ENCODE data around the gene FAM219B. TPM values are rescaled to one million over a fixed set of nuclear protein-coding genes. Genes with fewer than 3 reads are reported as not detected.

The FAM219B gene
- total and polyA plus RNA-seq, 2 of the 4 experiments (the other 2 are of a cell fraction): 24.9 to 48.7 TPM

- TF ChIP-seq MAZ (IDR thresholded peaks at IDR 0.05; ENCODE audit: borderline replicate concordance, low read depth, low read length) (no peak), POLR2A (IDR thresholded peaks at IDR 0.05; ENCODE audit: low read depth, low read length) (no peak), ELK1 (IDR thresholded peaks at IDR 0.05; ENCODE audit: borderline replicate concordance, low read depth, low read length) (no peak), RAD21 (IDR thresholded peaks at IDR 0.05; ENCODE audit: low read length) (no peak), CHD1 (IDR thresholded peaks at IDR 0.05; ENCODE audit: low read depth, low read length) (no peak), MAFK (IDR thresholded peaks at IDR 0.05; ENCODE audit: low read depth, low read length) (no peak), SMC3 (IDR thresholded peaks at IDR 0.05; ENCODE audit: low read depth, low read length) (no peak), USF2 (IDR thresholded peaks at IDR 0.05; ENCODE audit: low read depth, low read length) (no peak), FOS (IDR thresholded peaks at IDR 0.05; ENCODE audit: low read depth, low read length) (no peak), RFX5 (IDR thresholded peaks at IDR 0.05; ENCODE audit: low read depth, low read length) (no peak), BHLHE40 (IDR thresholded peaks at IDR 0.05; ENCODE audit: low read depth, low read length) (no peak), CEBPB (IDR thresholded peaks at IDR 0.05; ENCODE audit: low read depth, low read length) (no peak), NFE2L2 (IDR thresholded peaks at IDR 0.05; ENCODE audit: low read depth, low read length) (no peak), MXI1 (IDR thresholded peaks at IDR 0.05; ENCODE audit: borderline replicate concordance, low read depth, low read length) (no peak), CTCF (conservative IDR thresholded peaks at IDR 0.05; ENCODE audit: low read depth, low read length) (no peak), RCOR1 (IDR thresholded peaks at IDR 0.05; ENCODE audit: insufficient replicate concordance, low read length) (no peak)
- ATAC-seq (ENCODE audit: low read depth): no peak
- no peak overlapping the region for H2BK15ac ChIP-seq (ENCODE audit: low read depth, low read length)
These were observed 49.5 kb downstream of the FAM219B start for GRCh38 chr15:74857082-74857655.

More at GRCh38 chr15:74857082-74857655, 49.5 kb downstream of the FAM219B start:
- ChIA-PET POLR2A (ENCODE audit: unreplicated experiment) (no interaction called here), CTCF (no interaction called here)
- no peak overlapping the region for H4K8ac ChIP-seq (ENCODE audit: low read depth in 2 of 2, low read length in 2 of 2)
- H2AK5ac ChIP-seq (ENCODE audit: low read depth, low read length): no peak overlapping the region
- H3K9ac ChIP-seq (ENCODE audit: low read depth, low read length): no peak overlapping the region
- H3K9me1 ChIP-seq (ENCODE audit: insufficient read depth, low read length): peaks cover 10% of the 10 kb centered on the region; the same call in 1 of the 2 replicates
- no TSS peak for BruUV-seq (replicated peaks)
- H2BK120ac ChIP-seq (ENCODE audit: low read depth, low read length): no peak overlapping the region
- no peak overlapping the region for H2BK5ac ChIP-seq (ENCODE audit: low read depth, low read length, poor library complexity, severe bottlenecking)
- no peak overlapping the region for H2AFZ ChIP-seq (replicated peaks; ENCODE audit: low read length, poor library complexity)
- peaks cover 59% of the 10 kb centered on the region for H4K20me1 ChIP-seq (ENCODE audit: insufficient read depth, low read length)
- no peaks in the 10 kb centered on the region for H3K9me3 ChIP-seq (ENCODE audit: control insufficient read depth, insufficient read depth, low read length)
- no peak overlapping the region for H3K4me3 ChIP-seq (ENCODE audit: insufficient read depth, low read depth, low read length)
- WGBS, 2 experiments (ENCODE audit: extremely low coverage in 2 of 2, insufficient read length in 1 of 2): 100% methylated on average over 1 of the region's 5 CpGs; no CpG with 5 or more reads in 1 of the 2 experiments
- peaks cover 23 to 64% of the 10 kb centered on the region in 2 experiments for H3K79me1 ChIP-seq (ENCODE audit: low read depth in 1 of 2, low read length in 2 of 2)
- no peak overlapping the region for H3K14ac ChIP-seq (replicated peaks; ENCODE audit: low read depth, low read length)
- H3K4ac ChIP-seq (ENCODE audit: low read depth, low read length): no peak overlapping the region
- H3K18ac ChIP-seq (ENCODE audit: low read depth, low read length): no peak overlapping the region
- H3K36me3 ChIP-seq (ENCODE audit: control insufficient read depth, insufficient read depth, low read length): peaks cover 27% of the 10 kb centered on the region
- H3K4me2 ChIP-seq (ENCODE audit: low read depth, low read length): no peak overlapping the region
- H3K27me3 ChIP-seq (ENCODE audit: control insufficient read depth, insufficient read depth, low read length): no peaks in the 10 kb centered on the region
- H2BK20ac ChIP-seq (ENCODE audit: low read depth, low read length): no peak overlapping the region
- H4K91ac ChIP-seq (ENCODE audit: insufficient read depth, low read depth, low read length): no peak overlapping the region
- no peaks in the 10 kb centered on the region for H3K4me1 ChIP-seq (ENCODE audit: control insufficient read depth, insufficient read depth, low read length)
- dilution Hi-C loops (cut with HindIII; ENCODE audit: low sequenced_read_pairs, unreplicated experiment) (no loop called here), in situ Hi-C loops (cut with MboI; ENCODE audit: low sequenced_read_pairs) (no loop called here), intact Hi-C loops (cut with micrococcal nuclease) (no loop called here)
- no peak overlapping the region for H4K5ac ChIP-seq (ENCODE audit: low read depth, low read length)
- no peak overlapping the region for H3K23ac ChIP-seq (ENCODE audit: low read depth, low read length)
- no peak overlapping the region for H3K56ac ChIP-seq (ENCODE audit: extremely low read depth, insufficient read depth, low read length)
- no peak for DNase-seq
- H3K27ac ChIP-seq (ENCODE audit: insufficient read depth, low read length): no peak overlapping the region
- no peak overlapping the region for H2AK9ac ChIP-seq (replicated peaks; ENCODE audit: low read depth, low read length, poor library complexity)
